Measurements from ENCODE around the gene MDFIC2.
A peak's percentile ranks its signal among the peaks of the same experiment; 100 is the strongest.
"Not testable (repeated sequence)": the region's sequence is repeated elsewhere in the genome, so short reads cannot be mapped to it uniquely, and the experiment has no call there.

Gene MDFIC2

GRCh38 chr3:70312336-70312735 is at the start of gene MDFIC2:
Gene MDFIC2, minus strand, starts transcription at chr3:70312638. Its CDS starts 665 bp downstream, at chr3:70311973.
- DNase-seq (ENCODE audit: low spot score): peak; percentile 7

DNA sequence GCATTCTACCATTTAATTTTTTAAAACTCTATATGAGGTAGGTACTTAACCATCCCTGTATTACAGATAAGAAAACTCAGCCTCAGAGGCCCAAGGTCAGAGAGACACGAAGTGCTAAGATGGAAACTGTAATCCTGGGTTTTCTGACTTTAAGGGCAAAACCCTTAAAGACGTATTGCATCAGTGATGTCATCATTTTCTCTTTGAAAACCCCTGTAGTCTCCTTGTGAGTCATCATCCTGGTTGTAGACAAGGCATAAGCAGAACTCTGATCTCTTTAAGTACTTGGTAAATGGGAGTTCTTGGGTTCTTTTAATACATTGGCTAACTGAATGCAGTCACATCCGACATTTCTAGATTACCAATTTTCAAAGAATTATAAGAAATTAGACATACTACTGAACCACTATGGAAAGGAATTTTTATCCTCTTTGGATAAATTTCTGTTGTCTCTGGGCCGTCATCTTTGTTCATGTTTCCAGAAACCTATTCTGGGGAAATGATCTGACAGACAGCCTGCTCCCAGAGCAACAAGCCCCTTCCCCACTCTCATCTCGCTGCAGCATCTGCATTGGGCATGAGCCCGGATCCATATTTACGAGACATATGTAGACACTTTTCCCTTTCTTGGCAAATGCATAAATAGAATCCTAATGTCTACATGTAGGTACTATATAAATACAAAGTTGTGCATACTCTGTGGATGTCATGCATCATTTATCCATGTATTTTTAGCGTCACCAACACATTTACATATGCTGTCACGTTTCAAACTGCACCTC is 48.7 kb upstream of the MDFIC2 start:
- DNase-seq (ENCODE audit: low spot score): no peak

DNA sequence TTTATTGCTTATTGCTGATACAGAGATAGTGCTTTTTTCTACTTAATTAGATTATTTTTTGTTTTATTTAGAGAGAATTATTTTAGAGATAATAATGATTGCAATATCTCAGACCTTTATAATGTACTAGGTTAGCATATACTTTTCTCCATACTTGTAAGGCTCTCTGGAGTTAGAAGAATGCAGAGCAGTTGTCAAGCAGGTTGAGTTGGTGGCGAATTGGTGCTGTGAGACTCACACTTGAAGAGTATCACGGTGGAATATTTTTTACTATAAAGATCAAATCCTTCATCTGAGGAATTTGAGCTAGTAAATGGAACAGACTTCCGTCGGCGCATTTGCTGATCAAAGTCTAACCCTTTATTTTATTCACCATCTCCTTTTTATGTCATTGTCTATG is 47.3 kb upstream of the MDFIC2 start:
- DNase-seq (ENCODE audit: low spot score): no peak

DNA sequence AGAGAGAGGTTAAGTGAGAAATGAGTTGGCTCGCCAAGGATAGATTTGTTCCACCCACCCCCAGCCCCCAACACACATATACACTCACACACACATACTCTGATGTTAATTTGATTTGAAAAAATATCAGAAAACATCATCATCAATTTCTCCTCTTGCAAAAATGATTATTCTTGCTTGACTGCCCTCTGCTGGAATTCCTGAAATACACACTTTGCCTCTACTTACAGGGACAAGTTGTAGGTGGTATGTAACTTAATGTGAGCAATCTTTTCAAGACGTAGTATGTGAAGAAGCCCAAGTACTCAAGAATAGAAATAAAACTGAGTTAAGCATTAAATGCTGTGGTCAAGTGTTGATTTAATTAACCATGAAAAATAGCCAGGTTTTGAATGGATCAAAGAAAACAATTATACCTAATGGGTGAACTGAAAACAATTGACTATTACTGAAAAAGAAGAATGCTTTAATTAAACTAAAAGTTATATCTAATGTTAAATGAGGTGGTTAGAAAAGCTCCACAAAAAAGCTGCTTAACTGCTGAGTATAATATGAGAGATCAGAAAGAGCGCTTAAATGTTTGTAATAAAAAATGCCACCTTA is 46.6 kb upstream of the MDFIC2 start:
- DNase-seq (ENCODE audit: low spot score): peak; percentile 10

DNA sequence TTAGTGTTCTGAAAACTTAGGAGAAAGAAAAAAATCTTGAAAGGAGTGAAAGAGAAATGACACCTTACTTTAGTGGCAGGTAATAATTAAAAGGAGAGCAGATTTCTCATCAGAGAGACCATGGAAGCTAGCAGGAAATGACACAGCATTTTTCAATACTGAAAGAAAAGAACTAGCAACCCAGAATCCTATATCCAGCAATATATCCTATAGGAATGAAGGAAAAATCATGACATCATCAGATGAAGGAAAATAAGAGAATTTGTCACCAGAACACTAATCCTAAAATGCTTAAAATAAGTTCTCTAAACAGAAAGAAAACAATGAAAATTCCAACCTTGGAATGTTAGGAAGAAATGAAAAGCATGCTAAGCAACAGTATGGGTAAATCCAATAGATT is 39.8 kb upstream of the MDFIC2 start:
- DNase-seq (ENCODE audit: low spot score): no peak

GRCh38 chr3:70342149-70342548 is 29.7 kb upstream of the MDFIC2 start:
- no peak for DNase-seq (ENCODE audit: low spot score)

GRCh38 chr3:70336885-70337284 is 24.4 kb upstream of the MDFIC2 start:
- not testable (repeated sequence) for DNase-seq (ENCODE audit: low spot score)

GRCh38 chr3:70333080-70333479 is 20.6 kb upstream of the MDFIC2 start:
- DNase-seq (ENCODE audit: low spot score): no peak

DNA sequence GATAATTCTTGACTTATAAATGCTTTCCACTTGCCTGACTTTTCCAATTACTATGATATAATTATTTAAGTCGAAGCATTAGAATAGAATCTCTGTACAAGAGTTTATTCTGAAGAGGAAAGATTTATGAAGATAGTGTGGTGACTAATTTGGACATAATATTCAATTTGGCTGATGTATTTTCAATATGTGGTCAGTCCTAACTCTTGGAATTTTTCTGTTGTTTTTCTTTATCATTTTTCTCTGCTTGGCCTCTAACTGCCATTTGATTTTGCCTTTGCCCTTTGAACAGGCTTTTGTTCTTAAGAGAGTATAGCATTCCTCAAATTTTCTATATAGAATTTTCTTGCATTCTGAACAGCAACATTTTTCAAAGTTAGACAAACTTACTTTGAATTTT is 2.6 kb upstream of the MDFIC2 start:
- DNase-seq (ENCODE audit: low spot score): no peak

DNA sequence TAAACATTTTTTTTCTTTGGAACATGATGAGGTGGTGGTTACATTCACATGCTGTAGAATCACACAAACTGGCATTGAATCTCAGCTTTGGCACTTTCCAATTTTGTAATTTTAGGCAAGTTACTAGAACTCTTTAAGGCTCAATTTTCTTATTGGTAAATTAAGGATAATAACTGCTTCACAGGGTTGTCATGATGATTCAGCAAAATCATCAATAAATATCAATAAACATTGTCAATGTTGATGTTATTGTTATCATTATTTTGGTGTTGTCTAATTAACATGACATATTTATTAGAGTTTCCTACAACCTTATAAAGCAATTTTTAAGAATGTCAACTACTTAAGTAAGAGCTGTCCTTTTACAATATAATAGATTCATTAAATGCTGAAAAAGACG is 1.6 kb downstream of the MDFIC2 start:
- DNase-seq (ENCODE audit: low spot score): no peak

DNA sequence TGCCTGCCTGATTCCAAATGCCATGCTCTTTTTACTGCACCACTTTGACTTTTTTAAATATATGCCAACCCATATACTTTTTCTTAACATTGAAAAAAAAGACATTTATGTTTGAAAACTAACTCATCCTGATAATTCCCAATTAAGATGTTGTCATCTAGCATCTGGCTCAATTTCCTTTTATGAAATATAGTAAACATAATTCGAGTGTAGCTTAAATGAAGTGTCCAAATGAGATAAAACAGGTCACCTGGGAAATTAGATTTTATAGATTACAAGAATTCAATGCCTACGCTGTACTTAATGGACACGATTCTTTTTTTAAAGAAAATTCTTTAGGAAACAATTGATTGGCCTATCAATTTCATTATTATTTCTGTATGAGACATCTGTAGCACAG is 2.8 kb downstream of the MDFIC2 start:
- DNase-seq (ENCODE audit: low spot score): no peak

GRCh38 chr3:70308760-70309159 is 3.7 kb downstream of the MDFIC2 start:
- DNase-seq (ENCODE audit: low spot score): peak; percentile 46

- no peak for DNase-seq (ENCODE audit: low spot score)
Measured at GRCh38 chr3:70306736-70307135, 5.7 kb downstream of the MDFIC2 start.

GRCh38 chr3:70298385-70298784 is 14.1 kb downstream of the MDFIC2 start:
- no peak for DNase-seq (ENCODE audit: low spot score)

GRCh38 chr3:70291097-70291482 is 21.3 kb downstream of the MDFIC2 start:
- no peak for DNase-seq (ENCODE audit: low spot score)

GRCh38 chr3:70290431-70291096 is 21.9 kb downstream of the MDFIC2 start:
- not testable (repeated sequence) for DNase-seq (ENCODE audit: low spot score)

GRCh38 chr3:70281663-70282062 is 30.8 kb downstream of the MDFIC2 start:
- DNase-seq (ENCODE audit: low spot score): no peak

GRCh38 chr3:70277304-70277703 is 35.1 kb downstream of the MDFIC2 start:
- DNase-seq (ENCODE audit: low spot score): no peak

- no peak for DNase-seq (ENCODE audit: low spot score)
Measured at GRCh38 chr3:70276901-70277300, 35.5 kb downstream of the MDFIC2 start.

GRCh38 chr3:70273492-70273891 is 38.9 kb downstream of the MDFIC2 start:
- no peak for DNase-seq (ENCODE audit: low spot score)

DNA sequence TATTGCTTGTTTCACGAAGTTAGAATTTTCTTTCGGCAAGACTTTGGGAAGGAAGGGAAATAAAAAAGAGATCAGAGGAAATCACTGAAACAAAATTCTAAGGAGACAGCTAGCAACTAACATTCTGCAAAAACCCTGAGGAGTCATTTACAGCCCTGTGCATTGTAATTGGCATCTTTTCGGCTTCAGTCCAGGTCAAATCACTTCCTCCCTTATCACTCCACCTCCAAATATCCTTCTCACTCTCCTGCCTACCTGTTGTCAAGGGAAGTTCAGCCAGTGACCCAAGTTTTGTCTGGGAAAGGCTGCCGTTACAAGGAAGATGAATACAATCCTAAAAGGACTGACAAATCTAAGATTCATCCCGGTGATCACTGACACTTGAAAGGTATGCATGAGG is 39.6 kb downstream of the MDFIC2 start:
- no peak for DNase-seq (ENCODE audit: low spot score)

- DNase-seq (ENCODE audit: low spot score): no peak
Measured at GRCh38 chr3:70264122-70264780, 48.2 kb downstream of the MDFIC2 start.

GRCh38 chr3:70261283-70261682 is 51.2 kb downstream of the MDFIC2 start:
- no peak for DNase-seq (ENCODE audit: low spot score)

Data from iPS-NIHi11 (cell line).